Spleen (tissue), 11 donors: Measurements from ENCODE around the gene LTBP2. TPM values are rescaled to one million over a fixed set of nuclear protein-coding genes. Genes with fewer than 3 reads are reported as not detected.

Experiments
- DNase-seq: peaks from one replicate; pipeline ENCODE4 v3.0.0-alpha.2; 2020
- H3K27ac ChIP-seq, 8 donors: fragments of 200-600 bp; sonication (generic) in 7 of 8; 1 replicate in 4 of 8; 2 replicates in 4 of 8; pipeline versions ENCODE4 v1.5.0 to v1.8.0; 2016 to 2021; ENCODE audit warnings: inconsistent platforms in 4 of 8, mild to moderate bottlenecking in 4 of 8, moderate library complexity in 1 of 8
- H3K27me3 ChIP-seq, 7 donors: fragments of 200-600 bp; sonication (generic) in 6 of 7; replicated peaks in 1 of 7; 1 replicate in 4 of 7; 2 replicates in 3 of 7; pipeline versions ENCODE4 v1.5.0 to v1.8.0; 2016 to 2021; ENCODE audit warnings: inconsistent platforms in 3 of 7, mild to moderate bottlenecking in 1 of 7
- H3K36me3 ChIP-seq, 6 donors: fragments of 200-600 bp; sonication (generic) in 5 of 6; 1 replicate in 4 of 6; 2 replicates in 2 of 6; pipeline versions ENCODE4 v1.5.0 to v1.8.0; 2016 to 2021; ENCODE audit warnings: inconsistent platforms in 2 of 6
- H3K4me1 ChIP-seq, 6 donors: fragments of 200-600 bp; sonication (generic) in 5 of 6; 1 replicate in 3 of 6; 2 replicates in 3 of 6; pipeline versions ENCODE4 v1.5.0 to v1.8.0; 2016 to 2021; ENCODE audit warnings: inconsistent platforms in 3 of 6
- H3K4me3 ChIP-seq, 8 donors: fragments of 200-600 bp; sonication (generic) in 7 of 8; 1 replicate in 4 of 8; 2 replicates in 4 of 8; pipeline versions ENCODE4 v1.5.0 to v1.8.0; 2016 to 2021; ENCODE audit warnings: inconsistent platforms in 4 of 8, mild to moderate bottlenecking in 4 of 8, moderate library complexity in 2 of 8
- H3K9me3 ChIP-seq, 8 donors: fragments of 200-600 bp; sonication (generic) in 7 of 8; 1 replicate in 4 of 8; 2 replicates in 4 of 8; pipeline versions ENCODE4 v1.5.0 to v1.8.0; 2016 to 2021; ENCODE audit warnings: inconsistent platforms in 4 of 8
- CTCF ChIP-seq, 11 experiments: fragments of 200-600 bp in 7 of 11; fragments of 450-650 bp in 4 of 11; sonication (generic) in 4 of 11; IDR thresholded peaks in 8 of 11; conservative IDR thresholded peaks in 3 of 11; 1 replicate in 7 of 11; 2 replicates in 4 of 11; pipeline versions ENCODE4 v1.4.0 to v1.8.0; 2016 to 2021; ENCODE audit warnings: antibody characterized with exemption in 11 of 11, inconsistent platforms in 4 of 11, mild to moderate bottlenecking in 1 of 11
- POLR2A ChIP-seq, 3 donors: fragments of 450-650 bp; IDR thresholded peaks; one replicate each; pipeline ENCODE4 v1.5.1; 2017; ENCODE audit warnings: antibody characterized with exemption in 3 of 3, mild to moderate bottlenecking in 1 of 3
- POLR2AphosphoS5 ChIP-seq, 3 donors: sonication (generic); formaldehyde crosslinking; IDR thresholded peaks; one replicate each; pipeline ENCODE4 v1.5.1; 2017; ENCODE audit warnings: antibody characterized with exemption in 3 of 3
- WGBS, 5 donors: extraction: QIAGEN DNeasy Blood & Tissue Kit in 3 of 5; methylation state at CpG; one replicate each; pipeline versions ENCODE4 v1.1.5 to v1.1.7; 2013 to 2018; 5-methylcytosine and 5-hydroxymethylcytosine counted together
- intact Hi-C: fragments of 100-400 bp; cut with DNase I; formaldehyde crosslinking; loops from one replicate; pipeline ENCODE4 v1.15.0; 2023; ENCODE audit warnings: low total_unique reads
- polyA plus RNA-seq, 3 donors: library from polyadenylated mRNA; stranded (reverse); fragments of 200-250 nt; gene quantifications; one replicate each; pipeline ENCODE4 v1.2.1, GENCODE V29; 2013
- total RNA-seq, 7 donors: library from RNA; depleted of rRNA in 3 of 7; stranded (reverse); fragments of >200 nt in 3 of 7; fragmentation: NEBNext Ultra II Directional in 4 of 7; extraction: Animal tissue kit (Norgen Biotek cat#: 25700) in 4 of 7; gene quantifications; one replicate each; pipeline versions ENCODE4 v1.1.0 to v1.2.1, GENCODE V29; 2016 to 2021
- donor health status: healthy with polysubstance abuse.
- donor health status: DM: no; HTN: no; CAD: no; lungs with moderate emphysema.
- donor health status: DM: no; HTN: no; CAD: no.
- donor health status: Bipolar disorder and iron deficiency.
- donor health status: healthy.
- donor health status: DM: no; HTN: no; CAD: no.
- donor health status: DM: yes; HTN: yes; CAD: no.

LTBP2 gene
- total and polyA plus RNA-seq, 10 donors: 3.4 to 10.7 (median 5.6) TPM

- WGBS, 5 donors: 87 to 95% (median 91%) methylated on average over 7 of the region's 7 CpGs
- DNase-seq: peak; percentile 60
- Histone ChIP-seq H3K27ac (no peak overlapping the region), H3K4me1 (peaks cover 0 to 7% (median 2%) of the 10 kb centered on the region in 6 donors), H3K4me3 (no peak overlapping the region), H3K36me3 (no peaks in the 10 kb centered on the region), H3K27me3 (peaks cover 0 to 2% (median 0%) of the 10 kb centered on the region in 7 donors), H3K9me3 (no peaks in the 10 kb centered on the region)
- intact Hi-C loops: no loop called here
- TF ChIP-seq POLR2AphosphoS5 (IDR thresholded peaks at IDR 0.05) (no peak), CTCF (IDR thresholded peaks at IDR 0.05 in 8 of 11, conservative IDR thresholded peaks at IDR 0.05 in 3 of 11) (no peak), POLR2A (IDR thresholded peaks at IDR 0.05) (no peak)
These were observed 89.3 kb downstream of the LTBP2 start for GRCh38 chr14:74522740-74523139.

GRCh38 chr14:74521756-74522155, 90.3 kb downstream of the LTBP2 start:
- no peak for TF ChIP-seq POLR2AphosphoS5 (IDR thresholded peaks at IDR 0.05)
- no peak for TF ChIP-seq POLR2A (IDR thresholded peaks at IDR 0.05)
- TF ChIP-seq CTCF (IDR thresholded peaks at IDR 0.05 in 8 of 11, conservative IDR thresholded peaks at IDR 0.05 in 3 of 11): no peak
- Histone ChIP-seq H3K4me1 (peaks cover 0 to 12% (median 2%) of the 10 kb centered on the region in 6 donors), H3K9me3 (no peaks in the 10 kb centered on the region), H3K27ac (no peak overlapping the region), H3K36me3 (no peaks in the 10 kb centered on the region), H3K4me3 (no peak overlapping the region), H3K27me3 (peaks cover 0 to 2% (median 0%) of the 10 kb centered on the region in 7 donors)
- intact Hi-C loops: no loop called here
- peak; percentile 68 for DNase-seq
- 86 to 93% (median 88%) methylated on average over 8 to 10 of the region's 10 CpGs for WGBS, 5 donors

GRCh38 chr14:74519316-74520074, 92.5 kb downstream of the LTBP2 start:
- Histone ChIP-seq H3K36me3 (no peaks in the 10 kb centered on the region), H3K4me1 (peaks cover 0 to 20% (median 11%) of the 10 kb centered on the region in 6 donors), H3K9me3 (no peaks in the 10 kb centered on the region), H3K27me3 (peaks cover 0 to 3% (median 0%) of the 10 kb centered on the region in 7 donors), H3K4me3 (no peak overlapping the region), H3K27ac (no peak overlapping the region)
- whole genome bisulfite sequencing, 5 donors: 70 to 97% (median 87%) methylated on average over 6 of the region's 6 CpGs
- intact Hi-C loops: no loop called here
- peak; percentile 47 for DNase-seq
- TF ChIP-seq CTCF (IDR thresholded peaks at IDR 0.05 in 8 of 11, conservative IDR thresholded peaks at IDR 0.05 in 3 of 11) (no peak), POLR2AphosphoS5 (IDR thresholded peaks at IDR 0.05) (no peak), POLR2A (IDR thresholded peaks at IDR 0.05) (no peak)

GRCh38 chr14:74518221-74518620, 93.8 kb downstream of the LTBP2 start:
- H3K27ac ChIP-seq: no peak overlapping the region
- intact Hi-C loops: no loop called here
- TF ChIP-seq POLR2AphosphoS5 (IDR thresholded peaks at IDR 0.05) (no peak), POLR2A (IDR thresholded peaks at IDR 0.05) (no peak), CTCF (IDR thresholded peaks at IDR 0.05 in 8 of 11, conservative IDR thresholded peaks at IDR 0.05 in 3 of 11) (no peak)
- H3K9me3 ChIP-seq: no peaks in the 10 kb centered on the region
- DNase-seq: peak; percentile 15
- 50 to 65% (median 56%) methylated on average over 6 of the region's 6 CpGs for WGBS, 5 donors
- H3K4me3 ChIP-seq: no peak overlapping the region
- H3K27me3 ChIP-seq: peaks cover 0 to 3% (median 0%) of the 10 kb centered on the region in 7 donors
- peaks cover 0 to 27% (median 17%) of the 10 kb centered on the region in 6 donors for H3K4me1 ChIP-seq
- no peaks in the 10 kb centered on the region for H3K36me3 ChIP-seq
